ENCODE measurements around the gene MOK. TPM values are rescaled to one million over a fixed set of nuclear protein-coding genes. Genes with fewer than 3 reads are reported as not detected.

The MOK gene
- polyA plus RNA-seq, 1 donor from 2014 or later: 63.6 TPM

GRCh38 chr14:102202944-102203343 is 102.0 kb downstream of the MOK start:
- Histone ChIP-seq H3K9me2 (ENCODE audit: insufficient read depth, low read length) (no peaks in the 10 kb centered on the region), H3K36me3 (ENCODE audit: insufficient read depth, low read length) (peaks cover 7% of the 10 kb centered on the region), H3K4me3 (ENCODE audit: low read length) (no peak overlapping the region), H3K9me3 (ENCODE audit: low read length) (no peaks in the 10 kb centered on the region), H3K4me2 (ENCODE audit: low read length) (no peak overlapping the region), H4K20me1 (ENCODE audit: insufficient read depth) (no peaks in the 10 kb centered on the region), H3K27me3 (ENCODE audit: insufficient read depth, low read depth, low read length) (no peaks in the 10 kb centered on the region), H3K79me2 (replicated peaks; ENCODE audit: insufficient read depth, low read length) (no peaks in the 10 kb centered on the region), H3K27ac (ENCODE audit: low read length) (no peak overlapping the region), H3K9ac (ENCODE audit: low read length) (no peak overlapping the region), H3F3A (ENCODE audit: insufficient read depth, low read length, poor library complexity, severe bottlenecking) (no peaks in the 10 kb centered on the region), H2AFZ (ENCODE audit: low read depth, low read length) (no peak overlapping the region)
- TF ChIP-seq SMC3 (conservative IDR thresholded peaks at IDR 0.05; ENCODE audit: poor library complexity): no peak
- no peak for TF ChIP-seq POLR2AphosphoS5 (IDR thresholded peaks at IDR 0.05)
- TF ChIP-seq, protein P1, sequence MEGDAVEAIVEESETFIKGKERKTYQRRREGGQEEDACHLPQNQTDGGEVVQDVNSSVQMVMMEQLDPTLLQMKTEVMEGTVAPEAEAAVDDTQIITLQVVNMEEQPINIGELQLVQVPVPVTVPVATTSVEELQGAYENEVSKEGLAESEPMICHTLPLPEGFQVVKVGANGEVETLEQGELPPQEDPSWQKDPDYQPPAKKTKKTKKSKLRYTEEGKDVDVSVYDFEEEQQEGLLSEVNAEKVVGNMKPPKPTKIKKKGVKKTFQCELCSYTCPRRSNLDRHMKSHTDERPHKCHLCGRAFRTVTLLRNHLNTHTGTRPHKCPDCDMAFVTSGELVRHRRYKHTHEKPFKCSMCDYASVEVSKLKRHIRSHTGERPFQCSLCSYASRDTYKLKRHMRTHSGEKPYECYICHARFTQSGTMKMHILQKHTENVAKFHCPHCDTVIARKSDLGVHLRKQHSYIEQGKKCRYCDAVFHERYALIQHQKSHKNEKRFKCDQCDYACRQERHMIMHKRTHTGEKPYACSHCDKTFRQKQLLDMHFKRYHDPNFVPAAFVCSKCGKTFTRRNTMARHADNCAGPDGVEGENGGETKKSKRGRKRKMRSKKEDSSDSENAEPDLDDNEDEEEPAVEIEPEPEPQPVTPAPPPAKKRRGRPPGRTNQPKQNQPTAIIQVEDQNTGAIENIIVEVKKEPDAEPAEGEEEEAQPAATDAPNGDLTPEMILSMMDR (IDR thresholded peaks at IDR 0.05; ENCODE audit: poor library complexity, severe bottlenecking): no peak
- no peak for TF ChIP-seq MXI1 (conservative IDR thresholded peaks at IDR 0.05; ENCODE audit: poor library complexity, severe bottlenecking)
- no peak for TF ChIP-seq REST (IDR thresholded peaks at IDR 0.05; ENCODE audit: borderline replicate concordance)
- no peak for TF ChIP-seq TAF1 (IDR thresholded peaks at IDR 0.05; ENCODE audit: low read depth)
- TF ChIP-seq EZH2 (IDR thresholded peaks at IDR 0.05; ENCODE audit: borderline replicate concordance, insufficient read depth, low read length, poor library complexity, severe bottlenecking): no peak
- no peak for TF ChIP-seq RAD21 (conservative IDR thresholded peaks at IDR 0.05)
- no peak for TF ChIP-seq EP300 (conservative IDR thresholded peaks at IDR 0.05; ENCODE audit: poor library complexity, severe bottlenecking)

- Histone ChIP-seq H3K4me2 (ENCODE audit: low read length) (no peak overlapping the region), H3F3A (ENCODE audit: insufficient read depth, low read length, poor library complexity, severe bottlenecking) (no peaks in the 10 kb centered on the region), H3K79me2 (replicated peaks; ENCODE audit: insufficient read depth, low read length) (no peaks in the 10 kb centered on the region), H3K4me3 (ENCODE audit: low read length) (no peak overlapping the region), H3K9ac (ENCODE audit: low read length) (no peak overlapping the region), H4K20me1 (ENCODE audit: insufficient read depth) (no peaks in the 10 kb centered on the region), H3K27me3 (ENCODE audit: insufficient read depth, low read depth, low read length) (no peaks in the 10 kb centered on the region), H3K9me2 (ENCODE audit: insufficient read depth, low read length) (no peaks in the 10 kb centered on the region), H3K9me3 (ENCODE audit: low read length) (no peaks in the 10 kb centered on the region), H3K27ac (ENCODE audit: low read length) (no peak overlapping the region), H3K36me3 (ENCODE audit: insufficient read depth, low read length) (peaks cover 7% of the 10 kb centered on the region), H2AFZ (ENCODE audit: low read depth, low read length) (no peak overlapping the region)
- no peak for TF ChIP-seq EZH2 (IDR thresholded peaks at IDR 0.05; ENCODE audit: borderline replicate concordance, insufficient read depth, low read length, poor library complexity, severe bottlenecking)
- TF ChIP-seq TAF1 (IDR thresholded peaks at IDR 0.05; ENCODE audit: low read depth): no peak
- TF ChIP-seq, protein P1 (IDR thresholded peaks at IDR 0.05; ENCODE audit: poor library complexity, severe bottlenecking): no peak
- TF ChIP-seq SMC3 (conservative IDR thresholded peaks at IDR 0.05; ENCODE audit: poor library complexity): no peak
- TF ChIP-seq MXI1 (conservative IDR thresholded peaks at IDR 0.05; ENCODE audit: poor library complexity, severe bottlenecking): no peak
- no peak for TF ChIP-seq EP300 (conservative IDR thresholded peaks at IDR 0.05; ENCODE audit: poor library complexity, severe bottlenecking)
- no peak for TF ChIP-seq POLR2AphosphoS5 (IDR thresholded peaks at IDR 0.05)
- TF ChIP-seq REST (IDR thresholded peaks at IDR 0.05; ENCODE audit: borderline replicate concordance): no peak
- TF ChIP-seq RAD21 (conservative IDR thresholded peaks at IDR 0.05): no peak
Measured at GRCh38 chr14:102201776-102202175, 103.2 kb downstream of the MOK start.

Measured in neural cell (in vitro differentiated cells).